Measurements from ENCODE around the gene MAS1L.

MAS1L gene

DNA sequence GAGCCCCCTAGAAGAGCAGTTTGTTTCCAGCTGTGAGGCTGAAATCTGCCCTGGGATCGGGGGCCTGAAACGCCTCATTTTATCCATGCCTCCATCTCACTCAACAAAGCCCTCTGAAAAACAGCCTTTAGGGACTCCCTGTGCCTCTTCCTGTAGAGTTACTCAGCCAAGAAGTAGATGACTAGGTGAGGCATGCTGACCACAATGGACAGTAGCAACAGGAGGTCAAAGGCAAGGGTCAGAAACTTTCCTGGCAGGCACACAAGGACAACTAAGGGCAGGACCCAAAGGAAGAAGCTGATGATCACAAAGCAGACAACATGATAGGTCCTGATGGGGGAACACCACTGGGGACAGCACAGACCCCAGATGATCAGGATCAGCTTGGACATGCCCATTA, 12.8 kb downstream of the MAS1L start:
- H3K9ac ChIP-seq (ENCODE audit: low read length), result no peak overlapping the region
- no peaks in the 10 kb centered on the region for H3K79me2 ChIP-seq (ENCODE audit: insufficient read depth, low read length)
- no peaks in the 10 kb centered on the region for H3K4me1 ChIP-seq (ENCODE audit: insufficient read depth, low read length, severe bottlenecking)
- H3F3A ChIP-seq (ENCODE audit: insufficient read depth, low read length), result no peaks in the 10 kb centered on the region
- no peak for TF ChIP-seq EZH2 (IDR thresholded peaks at IDR 0.05; ENCODE audit: borderline replicate concordance, low read length)
- TF ChIP-seq, protein P1, sequence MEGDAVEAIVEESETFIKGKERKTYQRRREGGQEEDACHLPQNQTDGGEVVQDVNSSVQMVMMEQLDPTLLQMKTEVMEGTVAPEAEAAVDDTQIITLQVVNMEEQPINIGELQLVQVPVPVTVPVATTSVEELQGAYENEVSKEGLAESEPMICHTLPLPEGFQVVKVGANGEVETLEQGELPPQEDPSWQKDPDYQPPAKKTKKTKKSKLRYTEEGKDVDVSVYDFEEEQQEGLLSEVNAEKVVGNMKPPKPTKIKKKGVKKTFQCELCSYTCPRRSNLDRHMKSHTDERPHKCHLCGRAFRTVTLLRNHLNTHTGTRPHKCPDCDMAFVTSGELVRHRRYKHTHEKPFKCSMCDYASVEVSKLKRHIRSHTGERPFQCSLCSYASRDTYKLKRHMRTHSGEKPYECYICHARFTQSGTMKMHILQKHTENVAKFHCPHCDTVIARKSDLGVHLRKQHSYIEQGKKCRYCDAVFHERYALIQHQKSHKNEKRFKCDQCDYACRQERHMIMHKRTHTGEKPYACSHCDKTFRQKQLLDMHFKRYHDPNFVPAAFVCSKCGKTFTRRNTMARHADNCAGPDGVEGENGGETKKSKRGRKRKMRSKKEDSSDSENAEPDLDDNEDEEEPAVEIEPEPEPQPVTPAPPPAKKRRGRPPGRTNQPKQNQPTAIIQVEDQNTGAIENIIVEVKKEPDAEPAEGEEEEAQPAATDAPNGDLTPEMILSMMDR (IDR thresholded peaks at IDR 0.05; ENCODE audit: low read length), result no peak
- no peaks in the 10 kb centered on the region for H3K9me2 ChIP-seq (ENCODE audit: low read depth, low read length)
- no peak overlapping the region for H3K27ac ChIP-seq (ENCODE audit: low read depth, low read length, poor library complexity, severe bottlenecking)
- no peaks in the 10 kb centered on the region for H3K9me3 ChIP-seq (ENCODE audit: low read length)
- no peak overlapping the region for H2AFZ ChIP-seq (ENCODE audit: low read length)
- H3K4me3 ChIP-seq (ENCODE audit: low read depth, low read length, poor library complexity, severe bottlenecking), result no peak overlapping the region
- no peaks in the 10 kb centered on the region for H3K27me3 ChIP-seq (ENCODE audit: insufficient read depth, low read length)
- H3K36me3 ChIP-seq (ENCODE audit: insufficient read depth, low read length), result no peaks in the 10 kb centered on the region
- no peak overlapping the region for H3K4me2 ChIP-seq (ENCODE audit: low read length)
- H4K20me1 ChIP-seq (ENCODE audit: insufficient read depth, low read length), result no peaks in the 10 kb centered on the region

DNA sequence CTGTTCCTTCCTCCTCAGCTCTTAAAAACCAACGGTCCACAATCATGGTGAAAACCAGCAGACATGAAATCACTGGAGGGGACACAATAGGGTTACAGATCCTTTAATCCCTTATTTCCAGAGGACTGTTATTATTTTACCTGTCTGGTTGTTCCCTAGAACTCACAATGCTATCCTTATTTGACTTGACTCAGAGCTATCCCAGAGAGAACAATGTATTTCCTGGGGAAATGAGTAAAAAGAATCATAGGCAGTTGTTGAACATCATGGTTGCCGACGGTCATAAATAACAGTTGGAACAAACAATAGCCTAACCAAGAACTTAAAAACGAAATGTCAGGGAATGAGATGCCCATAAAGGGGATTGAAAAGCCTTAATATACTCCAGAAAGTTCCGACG, 21.5 kb downstream of the MAS1L start:
- Histone ChIP-seq H3K9ac (ENCODE audit: low read length) (no peak overlapping the region), H3K4me1 (ENCODE audit: insufficient read depth, low read length, severe bottlenecking) (no peaks in the 10 kb centered on the region), H3K9me3 (ENCODE audit: low read length) (no peaks in the 10 kb centered on the region), H4K20me1 (ENCODE audit: insufficient read depth, low read length) (no peaks in the 10 kb centered on the region), H3K27ac (ENCODE audit: low read depth, low read length, poor library complexity, severe bottlenecking) (no peak overlapping the region), H3F3A (ENCODE audit: insufficient read depth, low read length) (no peaks in the 10 kb centered on the region), H3K4me2 (ENCODE audit: low read length) (no peak overlapping the region), H3K4me3 (ENCODE audit: low read depth, low read length, poor library complexity, severe bottlenecking) (no peak overlapping the region), H3K36me3 (ENCODE audit: insufficient read depth, low read length) (no peaks in the 10 kb centered on the region), H3K79me2 (ENCODE audit: insufficient read depth, low read length) (no peaks in the 10 kb centered on the region), H2AFZ (ENCODE audit: low read length) (no peak overlapping the region), H3K9me2 (ENCODE audit: low read depth, low read length) (no peaks in the 10 kb centered on the region), H3K27me3 (ENCODE audit: insufficient read depth, low read length) (no peaks in the 10 kb centered on the region)
- TF ChIP-seq EZH2 (IDR thresholded peaks at IDR 0.05; ENCODE audit: borderline replicate concordance, low read length), result no peak
- TF ChIP-seq, protein P1 (IDR thresholded peaks at IDR 0.05; ENCODE audit: low read length), result no peak

DNA sequence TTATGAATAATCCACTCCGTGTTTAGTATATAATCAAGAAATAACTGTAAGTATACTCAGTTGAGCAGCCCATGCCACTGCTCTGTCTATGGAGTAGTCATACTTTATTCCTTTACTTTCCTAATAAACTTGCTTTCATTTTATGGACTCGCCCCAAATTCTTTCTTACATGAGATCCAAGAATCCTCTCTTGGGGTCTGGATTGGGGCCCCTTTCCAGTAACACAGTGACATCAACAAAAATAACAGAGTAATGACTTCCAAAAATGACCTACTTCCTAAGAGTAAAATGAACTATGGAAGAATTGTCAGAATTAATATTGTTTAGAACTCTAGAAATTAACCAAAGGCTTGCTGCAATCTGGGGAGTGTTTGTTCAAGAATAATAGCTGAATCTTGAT, 22.0 kb downstream of the MAS1L start:
- no peaks in the 10 kb centered on the region for H3K4me1 ChIP-seq (ENCODE audit: insufficient read depth, low read length, severe bottlenecking)
- no peak overlapping the region for H2AFZ ChIP-seq (ENCODE audit: low read length)
- no peak overlapping the region for H3K4me3 ChIP-seq (ENCODE audit: low read depth, low read length, poor library complexity, severe bottlenecking)
- H3K4me2 ChIP-seq (ENCODE audit: low read length), result no peak overlapping the region
- no peak for TF ChIP-seq EZH2 (IDR thresholded peaks at IDR 0.05; ENCODE audit: borderline replicate concordance, low read length)
- TF ChIP-seq, protein P1 (IDR thresholded peaks at IDR 0.05; ENCODE audit: low read length), result no peak
- H3K36me3 ChIP-seq (ENCODE audit: insufficient read depth, low read length), result no peaks in the 10 kb centered on the region
- no peaks in the 10 kb centered on the region for H3K27me3 ChIP-seq (ENCODE audit: insufficient read depth, low read length)
- H3K27ac ChIP-seq (ENCODE audit: low read depth, low read length, poor library complexity, severe bottlenecking), result no peak overlapping the region
- H4K20me1 ChIP-seq (ENCODE audit: insufficient read depth, low read length), result no peaks in the 10 kb centered on the region
- H3K79me2 ChIP-seq (ENCODE audit: insufficient read depth, low read length), result no peaks in the 10 kb centered on the region
- H3K9me3 ChIP-seq (ENCODE audit: low read length), result no peaks in the 10 kb centered on the region
- no peaks in the 10 kb centered on the region for H3K9me2 ChIP-seq (ENCODE audit: low read depth, low read length)
- H3K9ac ChIP-seq (ENCODE audit: low read length), result no peak overlapping the region
- no peaks in the 10 kb centered on the region for H3F3A ChIP-seq (ENCODE audit: insufficient read depth, low read length)

Data from OCI-LY1 (cell line).